ENCODE results near the gene PTPRN2. TPM values are rescaled to one million over a fixed set of nuclear protein-coding genes. Genes with fewer than 3 reads are reported as not detected.
A peak's percentile ranks its signal among the peaks of the same experiment; 100 is the strongest.

PTPRN2 gene
- total and polyA plus RNA-seq, 9 of the 15 experiments (the other 6 are each of a cell fraction or from before 2014, with no cell fraction given), result not detected

DNA sequence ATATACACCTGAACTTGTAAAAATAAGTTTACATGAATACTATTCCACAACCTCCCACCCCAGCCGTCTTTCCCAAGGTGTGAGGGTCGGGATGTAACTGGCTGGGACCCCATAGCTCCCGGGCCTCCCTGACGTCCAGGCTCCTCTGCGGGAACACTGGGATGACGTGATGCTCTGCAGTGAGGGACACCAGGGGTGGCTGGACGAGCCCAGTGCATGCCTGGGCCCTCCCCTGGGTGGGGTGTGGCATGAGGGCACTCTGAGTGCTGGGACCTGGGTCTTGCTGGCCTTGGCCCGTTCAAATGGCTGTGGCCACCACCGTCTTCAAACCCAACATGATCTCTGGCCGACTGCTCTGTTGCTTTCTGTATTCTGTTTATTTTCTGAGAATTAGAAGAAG lies 1068.4 kb downstream of the PTPRN2 start:
- TF ChIP-seq SPI1 (IDR thresholded peaks at IDR 0.05; ENCODE audit: borderline replicate concordance, low read depth, low read length), result no peak
- TF ChIP-seq FOS (IDR thresholded peaks at IDR 0.05; ENCODE audit: extremely low read depth, insufficient read length), result no peak
- WGBS (ENCODE audit: insufficient coverage, low coverage, missing lambda C conversion rate), result under 1% methylated on average over 10 of the region's 10 CpGs
- DNase-seq (ENCODE audit: extremely low read depth in 1 of 4, low spot score in 3 of 4), result no peak

GRCh38 chr7:157518514-157519175 lies 1069.0 kb downstream of the PTPRN2 start:
- Histone ChIP-seq H3K9ac (ENCODE audit: insufficient read depth in 1 of 2, low read depth in 2 of 2, low read length in 2 of 2) (no peak overlapping the region), H4K20me1 (replicated peaks; ENCODE audit: control insufficient read depth, insufficient read depth, low read length) (peaks cover 10% of the 10 kb centered on the region), H3K9me3 (replicated peaks; ENCODE audit: control insufficient read depth, insufficient read depth, low read depth, low read length) (no peaks in the 10 kb centered on the region), H2AFZ (ENCODE audit: low read depth, low read length) (no peak overlapping the region), H3K27ac (ENCODE audit: extremely low read depth, low read depth, low read length) (no peak overlapping the region), H3K9me1 (ENCODE audit: control insufficient read depth, insufficient read depth, low read length) (no peaks in the 10 kb centered on the region), H3K27me3 (ENCODE audit: control insufficient read depth in 2 of 2, insufficient read depth in 2 of 2, low read length in 2 of 2) (peaks cover 71 to 96% of the 10 kb centered on the region in 2 experiments), H3K79me2 (ENCODE audit: control insufficient read depth, insufficient read depth, low read length) (no peaks in the 10 kb centered on the region), H3K4me3 (no peak overlapping the region), H3K36me3 (ENCODE audit: control insufficient read depth, insufficient read depth, low read length) (no peaks in the 10 kb centered on the region), H3K4me1 (replicated peaks in 1 of 2; ENCODE audit: control insufficient read depth in 2 of 2, insufficient read depth in 2 of 2, low read length in 2 of 2) (peaks cover 5 to 35% of the 10 kb centered on the region in 2 experiments; a peak in 4 of 5 replicates), H3K4me2 (ENCODE audit: insufficient read depth, low read length) (no peak overlapping the region)
- ATAC-seq (no peak), FAIRE-seq (no peak), DNase-seq (ENCODE audit: extremely low read depth in 1 of 4, low spot score in 3 of 4) (no peak)
- in situ Hi-C loops (cut with MboI) (no loop called here), intact Hi-C loops (cut with micrococcal nuclease) (no loop called here)
- BruUV-seq (replicated peaks), result no TSS peak
- ChIA-PET CTCF (ENCODE audit: low intra/inter-chr PET ratio) (no interaction called here), POLR2A (no interaction called here)
- WGBS (ENCODE audit: insufficient coverage, low coverage, missing lambda C conversion rate), result 6% methylated on average over 6 of the region's 6 CpGs
- no peak for TF ChIP-seq ZNF12 (CRISPR knock-in tag; IDR thresholded peaks at IDR 0.05)
- TF ChIP-seq, protein P1, sequence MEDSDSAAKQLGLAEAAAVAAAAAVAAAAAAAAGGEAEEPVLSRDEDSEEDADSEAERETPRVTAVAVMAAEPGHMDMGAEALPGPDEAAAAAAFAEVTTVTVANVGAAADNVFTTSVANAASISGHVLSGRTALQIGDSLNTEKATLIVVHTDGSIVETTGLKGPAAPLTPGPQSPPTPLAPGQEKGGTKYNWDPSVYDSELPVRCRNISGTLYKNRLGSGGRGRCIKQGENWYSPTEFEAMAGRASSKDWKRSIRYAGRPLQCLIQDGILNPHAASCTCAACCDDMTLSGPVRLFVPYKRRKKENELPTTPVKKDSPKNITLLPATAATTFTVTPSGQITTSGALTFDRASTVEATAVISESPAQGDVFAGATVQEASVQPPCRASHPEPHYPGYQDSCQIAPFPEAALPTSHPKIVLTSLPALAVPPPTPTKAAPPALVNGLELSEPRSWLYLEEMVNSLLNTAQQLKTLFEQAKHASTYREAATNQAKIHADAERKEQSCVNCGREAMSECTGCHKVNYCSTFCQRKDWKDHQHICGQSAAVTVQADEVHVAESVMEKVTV (CRISPR knock-in tag; IDR thresholded peaks at IDR 0.05), result no peak
- peak in 1 of 2 experiments; percentile 69; a peak in 1 of 4 replicates for TF ChIP-seq KDM1A (IDR thresholded peaks at IDR 0.05)
- 0 out of 2 replicates have a peak, but pooled peaks have one; percentile 51 for TF ChIP-seq CBFB (CRISPR knock-in tag; IDR thresholded peaks at IDR 0.05)
- TF ChIP-seq COPS2 (conservative IDR thresholded peaks at IDR 0.05), result no peak
- TF ChIP-seq HBP1 (CRISPR knock-in tag; IDR thresholded peaks at IDR 0.05), result no peak
- no peak for TF ChIP-seq ZNF212 (CRISPR knock-in tag; IDR thresholded peaks at IDR 0.05)
- TF ChIP-seq ATF6 (CRISPR knock-in tag; IDR thresholded peaks at IDR 0.05), result no peak

More for the DNA sequence above, 1068.4 kb downstream of the PTPRN2 start:
- Histone ChIP-seq H3K9ac (ENCODE audit: insufficient read depth in 1 of 2, low read depth in 2 of 2, low read length in 2 of 2) (peak overlapping the region in 1 of 2 experiments; percentile 79; a peak in 2 of 4 replicates), H4K20me1 (replicated peaks; ENCODE audit: control insufficient read depth, insufficient read depth, low read length) (peaks cover 10% of the 10 kb centered on the region), H3K79me2 (ENCODE audit: control insufficient read depth, insufficient read depth, low read length) (no peaks in the 10 kb centered on the region), H3K4me2 (ENCODE audit: insufficient read depth, low read length) (no peak overlapping the region; the same call in 1 of the 2 replicates), H3K4me3 (no peak overlapping the region), H3K27ac (ENCODE audit: extremely low read depth, low read depth, low read length) (no peak overlapping the region), H3K27me3 (ENCODE audit: control insufficient read depth in 2 of 2, insufficient read depth in 2 of 2, low read length in 2 of 2) (peaks cover 68 to 96% of the 10 kb centered on the region in 2 experiments), H3K9me1 (ENCODE audit: control insufficient read depth, insufficient read depth, low read length) (no peaks in the 10 kb centered on the region), H2AFZ (ENCODE audit: low read depth, low read length) (no peak overlapping the region), H3K36me3 (ENCODE audit: control insufficient read depth, insufficient read depth, low read length) (no peaks in the 10 kb centered on the region), H3K9me3 (replicated peaks; ENCODE audit: control insufficient read depth, insufficient read depth, low read depth, low read length) (no peaks in the 10 kb centered on the region), H3K4me1 (replicated peaks in 1 of 2; ENCODE audit: control insufficient read depth in 2 of 2, insufficient read depth in 2 of 2, low read length in 2 of 2) (peaks cover 5 to 41% of the 10 kb centered on the region in 2 experiments; a peak in 4 of 5 replicates)
- intact Hi-C loops (cut with micrococcal nuclease) (no loop called here), in situ Hi-C loops (cut with MboI) (no loop called here)
- BruUV-seq (replicated peaks), result no TSS peak
- FAIRE-seq, result no peak
- ChIA-PET POLR2A (interaction anchor here (0.6 to 1.0 kb wide), 2 partner anchors 11 to 1431 kb away, joined by 3 read pairs; no protein-coding TSS in a partner anchor), CTCF (ENCODE audit: low intra/inter-chr PET ratio) (no interaction called here)
- ATAC-seq, result no peak
